A673 (cell line): ENCODE results near the gene DKK3.

Experiments used
- EZH2 ChIP-seq: fragments of 200-600 bp; sonication (generic); IDR thresholded peaks from 2 replicates; pipeline ENCODE4 v1.6.1; 2017; ENCODE audit warnings: borderline replicate concordance, low read depth, mild to moderate bottlenecking, mixed read lengths, antibody characterized with exemption, low read length; ENCODE audit not compliant: poor library complexity, severe bottlenecking
- TF ChIP-seq, protein P1 (sequence below): fragments of 300-800, 200-600 bp; sonication (generic); conservative IDR thresholded peaks from 2 replicates; pipeline ENCODE4 v1.5.1; 2017; ENCODE audit warnings: low read depth, mild to moderate bottlenecking, antibody characterized with exemption, low read length, moderate library complexity, mixed read lengths

DNA sequence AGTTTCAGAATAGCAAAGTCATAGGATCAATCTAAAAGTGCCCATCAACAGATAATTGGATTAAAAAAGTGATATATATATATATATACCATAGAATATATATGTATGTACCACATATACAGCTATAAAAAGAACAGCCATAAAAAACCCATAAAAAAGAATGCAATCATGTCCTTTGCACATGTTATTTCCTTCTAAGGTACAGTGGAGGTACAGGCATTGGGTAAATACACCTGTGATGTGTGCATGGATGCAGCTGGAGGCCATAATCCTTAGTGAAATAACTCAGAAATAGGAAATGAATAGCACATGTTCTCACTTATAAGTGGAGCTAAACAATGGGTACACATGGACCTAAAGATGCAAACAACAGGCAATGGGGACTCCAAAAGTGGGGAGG, 7.1 kb upstream of the DKK3 start:
- TF ChIP-seq, protein P1, sequence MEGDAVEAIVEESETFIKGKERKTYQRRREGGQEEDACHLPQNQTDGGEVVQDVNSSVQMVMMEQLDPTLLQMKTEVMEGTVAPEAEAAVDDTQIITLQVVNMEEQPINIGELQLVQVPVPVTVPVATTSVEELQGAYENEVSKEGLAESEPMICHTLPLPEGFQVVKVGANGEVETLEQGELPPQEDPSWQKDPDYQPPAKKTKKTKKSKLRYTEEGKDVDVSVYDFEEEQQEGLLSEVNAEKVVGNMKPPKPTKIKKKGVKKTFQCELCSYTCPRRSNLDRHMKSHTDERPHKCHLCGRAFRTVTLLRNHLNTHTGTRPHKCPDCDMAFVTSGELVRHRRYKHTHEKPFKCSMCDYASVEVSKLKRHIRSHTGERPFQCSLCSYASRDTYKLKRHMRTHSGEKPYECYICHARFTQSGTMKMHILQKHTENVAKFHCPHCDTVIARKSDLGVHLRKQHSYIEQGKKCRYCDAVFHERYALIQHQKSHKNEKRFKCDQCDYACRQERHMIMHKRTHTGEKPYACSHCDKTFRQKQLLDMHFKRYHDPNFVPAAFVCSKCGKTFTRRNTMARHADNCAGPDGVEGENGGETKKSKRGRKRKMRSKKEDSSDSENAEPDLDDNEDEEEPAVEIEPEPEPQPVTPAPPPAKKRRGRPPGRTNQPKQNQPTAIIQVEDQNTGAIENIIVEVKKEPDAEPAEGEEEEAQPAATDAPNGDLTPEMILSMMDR: no peak
- no peak for TF ChIP-seq EZH2
